Fibroblast of lung (primary cell): ENCODE results near the gene CABLES1. TPM values are rescaled to one million over a fixed set of nuclear protein-coding genes. Genes with fewer than 3 reads are reported as not detected.
A peak's percentile ranks its signal among the peaks of the same experiment; 100 is the strongest.

ENCODE experiments used
- DNase-seq, 2 donors: peaks; one replicate each; pipeline versions ENCODE4 v3.0.0 to v3.0.0-alpha.2; 2010; ENCODE audit warnings: low read depth in 2 of 2
- H2AFZ ChIP-seq: 2 replicates; pipeline ENCODE4 v1.5.1; 2012; ENCODE audit warnings: low read length, control low read depth, inconsistent platforms
- H3K27ac ChIP-seq: 2 replicates; pipeline ENCODE4 v1.5.1; 2011; ENCODE audit warnings: low read length, control low read depth; ENCODE audit not compliant: insufficient read depth
- H3K27me3 ChIP-seq: 2 replicates; pipeline ENCODE4 v1.5.1; 2011; ENCODE audit warnings: mild to moderate bottlenecking, low read length; ENCODE audit not compliant: control insufficient read depth, insufficient read depth
- H3K36me3 ChIP-seq: 2 replicates; pipeline ENCODE4 v1.5.1; 2011; ENCODE audit warnings: low read length; ENCODE audit not compliant: control insufficient read depth, insufficient read depth
- H3K4me1 ChIP-seq: 2 replicates; pipeline ENCODE4 v1.5.1; 2011; ENCODE audit warnings: low read length; ENCODE audit not compliant: control insufficient read depth, insufficient read depth; ENCODE audit errors: extremely low read depth
- H3K4me2 ChIP-seq: 2 replicates; pipeline ENCODE4 v1.5.1; 2011; ENCODE audit warnings: low read length, control low read depth; ENCODE audit not compliant: insufficient read depth; ENCODE audit errors: extremely low read depth
- H3K4me3 ChIP-seq, 4 experiments: fragments of 200-600 bp in 1 of 4; sonication (generic) in 1 of 4; replicated peaks in 1 of 4; 2 replicates each; pipeline ENCODE4 v1.5.1; 2011 to 2016; ENCODE audit warnings: low read length in 4 of 4, low read depth in 3 of 4, mild to moderate bottlenecking in 3 of 4, control low read depth in 2 of 4, inconsistent platforms in 1 of 4, mixed read lengths in 1 of 4; ENCODE audit not compliant: insufficient read depth in 1 of 4; ENCODE audit errors: control extremely low read depth in 1 of 4
- H3K79me2 ChIP-seq: 2 replicates; pipeline ENCODE4 v1.5.1; 2012; ENCODE audit warnings: mild to moderate bottlenecking, low read length, inconsistent platforms; ENCODE audit not compliant: control insufficient read depth, insufficient read depth
- H3K9ac ChIP-seq: 2 replicates; pipeline ENCODE4 v1.5.1; 2011; ENCODE audit warnings: mild to moderate bottlenecking, low read length, control low read depth; ENCODE audit not compliant: insufficient read depth
- H3K9me3 ChIP-seq: 2 replicates; pipeline ENCODE4 v1.5.1; 2012; ENCODE audit warnings: low read depth, low read length; ENCODE audit not compliant: control insufficient read depth, insufficient read depth
- H4K20me1 ChIP-seq: 2 replicates; pipeline ENCODE4 v1.5.1; 2011; ENCODE audit warnings: low read length; ENCODE audit not compliant: control insufficient read depth, insufficient read depth; ENCODE audit errors: extremely low read depth
- EZH2 ChIP-seq: IDR thresholded peaks from 2 replicates; pipeline ENCODE4 v1.5.1; 2012; ENCODE audit warnings: low read length, control low read depth, mild to moderate bottlenecking; ENCODE audit errors: missing control alignments
- polyA plus RNA-seq, 2 donors: library from polyadenylated mRNA; depleted of rRNA in 1 of 2; stranded (reverse) in 1 of 2; unstranded in 1 of 2; fragments of >200 nt; gene quantifications; 2 replicates each; pipeline ENCODE4 v1.2.1, GENCODE V29; 2011 to 2012; ENCODE audit warnings: missing spikeins in 1 of 2
- total RNA-seq: library from RNA; depleted of rRNA; stranded (reverse); fragments of >200 nt; gene quantifications from 2 replicates; pipeline ENCODE4 v1.2.1, GENCODE V29; 2014
- TF ChIP-seq, protein P1 (sequence below), 2 donors: IDR thresholded peaks in 1 of 2; conservative IDR thresholded peaks in 1 of 2; 1 replicate in 1 of 2; 2 replicates in 1 of 2; pipeline ENCODE4 v1.5.1; 2011 to 2012; ENCODE audit warnings: low read length in 2 of 2, control low read depth in 1 of 2, inconsistent platforms in 1 of 2, low read depth in 1 of 2, mild to moderate bottlenecking in 1 of 2

CABLES1 gene
- total and polyA plus RNA-seq, 2 donors (not counting 1 experiment from before 2014, with no cell fraction given) = 5.1 to 11.4 TPM

- Histone ChIP-seq H2AFZ (no peak overlapping the region), H3K9ac (no peak overlapping the region), H3K79me2 (no peaks in the 10 kb centered on the region), H3K4me2 (no peak overlapping the region), H3K4me3 (no peak overlapping the region), H3K27me3 (no peaks in the 10 kb centered on the region), H3K27ac (no peak overlapping the region), H3K36me3 (no peaks in the 10 kb centered on the region), H3K9me3 (no peaks in the 10 kb centered on the region), H4K20me1 (no peaks in the 10 kb centered on the region), H3K4me1 (no peaks in the 10 kb centered on the region)
- TF ChIP-seq, protein P1, sequence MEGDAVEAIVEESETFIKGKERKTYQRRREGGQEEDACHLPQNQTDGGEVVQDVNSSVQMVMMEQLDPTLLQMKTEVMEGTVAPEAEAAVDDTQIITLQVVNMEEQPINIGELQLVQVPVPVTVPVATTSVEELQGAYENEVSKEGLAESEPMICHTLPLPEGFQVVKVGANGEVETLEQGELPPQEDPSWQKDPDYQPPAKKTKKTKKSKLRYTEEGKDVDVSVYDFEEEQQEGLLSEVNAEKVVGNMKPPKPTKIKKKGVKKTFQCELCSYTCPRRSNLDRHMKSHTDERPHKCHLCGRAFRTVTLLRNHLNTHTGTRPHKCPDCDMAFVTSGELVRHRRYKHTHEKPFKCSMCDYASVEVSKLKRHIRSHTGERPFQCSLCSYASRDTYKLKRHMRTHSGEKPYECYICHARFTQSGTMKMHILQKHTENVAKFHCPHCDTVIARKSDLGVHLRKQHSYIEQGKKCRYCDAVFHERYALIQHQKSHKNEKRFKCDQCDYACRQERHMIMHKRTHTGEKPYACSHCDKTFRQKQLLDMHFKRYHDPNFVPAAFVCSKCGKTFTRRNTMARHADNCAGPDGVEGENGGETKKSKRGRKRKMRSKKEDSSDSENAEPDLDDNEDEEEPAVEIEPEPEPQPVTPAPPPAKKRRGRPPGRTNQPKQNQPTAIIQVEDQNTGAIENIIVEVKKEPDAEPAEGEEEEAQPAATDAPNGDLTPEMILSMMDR (conservative IDR thresholded peaks at IDR 0.05 in 1 of 2, IDR thresholded peaks at IDR 0.05 in 1 of 2; ENCODE audit: low read depth in 1 of 2, low read length in 2 of 2) = no peak
- no peak for TF ChIP-seq EZH2
- no peak for DNase-seq
Measured at GRCh38 chr18:23186781-23187180, 51.5 kb downstream of the CABLES1 start.

GRCh38 chr18:23188068-23188760 lies 52.9 kb downstream of the CABLES1 start:
- H3K4me3 ChIP-seq = no peak overlapping the region
- H3K4me2 ChIP-seq = no peak overlapping the region
- no peaks in the 10 kb centered on the region for H3K4me1 ChIP-seq
- H3K36me3 ChIP-seq = no peaks in the 10 kb centered on the region
- H3K27me3 ChIP-seq = no peaks in the 10 kb centered on the region
- TF ChIP-seq, protein P1 (conservative IDR thresholded peaks at IDR 0.05 in 1 of 2, IDR thresholded peaks at IDR 0.05 in 1 of 2; ENCODE audit: low read depth in 1 of 2, low read length in 2 of 2) = no peak
- no peak for TF ChIP-seq EZH2
- H3K9ac ChIP-seq = no peak overlapping the region
- H4K20me1 ChIP-seq = no peaks in the 10 kb centered on the region
- H2AFZ ChIP-seq = no peak overlapping the region
- H3K9me3 ChIP-seq = no peaks in the 10 kb centered on the region
- no peak overlapping the region for H3K27ac ChIP-seq
- H3K79me2 ChIP-seq = no peaks in the 10 kb centered on the region
- DNase-seq = peak in 1 of 2 donors; percentile 41

- H3K4me3 ChIP-seq = no peak overlapping the region
- no peaks in the 10 kb centered on the region for H3K4me1 ChIP-seq
- TF ChIP-seq, protein P1 (conservative IDR thresholded peaks at IDR 0.05 in 1 of 2, IDR thresholded peaks at IDR 0.05 in 1 of 2; ENCODE audit: low read depth in 1 of 2, low read length in 2 of 2) = no peak
- no peak for TF ChIP-seq EZH2
- H2AFZ ChIP-seq = no peak overlapping the region
- H3K27me3 ChIP-seq = no peaks in the 10 kb centered on the region
- DNase-seq = no peak
- H3K36me3 ChIP-seq = no peaks in the 10 kb centered on the region
- no peak overlapping the region for H3K9ac ChIP-seq
- H3K4me2 ChIP-seq = no peak overlapping the region
- H3K9me3 ChIP-seq = no peaks in the 10 kb centered on the region
- no peak overlapping the region for H3K27ac ChIP-seq
- H3K79me2 ChIP-seq = no peaks in the 10 kb centered on the region
- H4K20me1 ChIP-seq = no peaks in the 10 kb centered on the region
Measured at GRCh38 chr18:23189099-23189498, 53.8 kb downstream of the CABLES1 start.
